ENCODE measurements around the gene COX5A.
"Not testable (repeated sequence)": the region's sequence is repeated elsewhere in the genome, so short reads cannot be mapped to it uniquely, and the experiment has no call there.

COX5A gene

DNA sequence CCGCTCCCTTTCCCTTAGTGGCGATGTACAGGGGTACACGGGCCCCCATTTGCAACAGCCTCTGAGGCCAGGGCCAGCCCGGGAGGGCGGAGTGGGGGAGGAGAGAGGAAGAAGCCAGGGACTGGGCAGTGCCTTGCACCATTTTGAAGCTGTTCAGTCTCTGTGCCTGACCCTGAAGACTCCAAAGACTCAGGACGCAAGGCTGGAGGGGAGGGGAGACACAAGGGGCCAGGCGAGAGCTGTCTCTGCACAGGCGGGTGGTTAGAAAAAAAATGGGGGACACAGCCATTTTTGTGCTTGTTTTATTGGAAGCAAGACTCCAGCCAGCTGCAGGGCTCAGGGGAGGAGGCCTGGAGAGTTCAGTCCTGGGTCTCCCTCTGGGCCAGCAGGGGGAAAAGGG lies 17.1 kb upstream of the COX5A start:
- DNase-seq (ENCODE audit: low read depth) = no peak

GRCh38 chr15:74954515-74954914 lies 16.6 kb upstream of the COX5A start:
- no peak for DNase-seq (ENCODE audit: low read depth)

DNA sequence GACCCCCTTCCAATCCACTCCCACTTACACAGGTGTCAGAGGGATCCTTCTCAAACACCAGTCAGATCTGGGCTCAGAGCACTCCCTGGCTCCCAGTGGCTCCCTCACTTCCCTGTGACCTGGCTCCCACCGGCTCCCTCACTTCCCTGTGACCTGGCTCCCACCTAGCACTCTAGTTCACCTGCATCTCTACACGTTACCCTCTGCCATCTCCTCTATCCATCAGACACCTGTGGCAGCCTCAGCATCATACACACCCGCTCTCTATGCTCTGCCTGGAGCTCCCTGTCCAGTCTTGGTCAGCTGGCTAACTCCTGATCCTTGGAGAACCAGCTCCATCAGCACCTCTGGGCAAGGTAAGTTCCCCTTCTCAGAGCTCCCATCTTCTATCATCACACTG lies 13.1 kb upstream of the COX5A start:
- DNase-seq (ENCODE audit: low read depth) = no peak

GRCh38 chr15:74950078-74950908 lies 12.4 kb upstream of the COX5A start:
- peak; percentile 43 for DNase-seq (ENCODE audit: low read depth)

- DNase-seq (ENCODE audit: low read depth) = no peak
These were observed 642 bp downstream of the COX5A start for GRCh38 chr15:74937272-74937589.

DNA sequence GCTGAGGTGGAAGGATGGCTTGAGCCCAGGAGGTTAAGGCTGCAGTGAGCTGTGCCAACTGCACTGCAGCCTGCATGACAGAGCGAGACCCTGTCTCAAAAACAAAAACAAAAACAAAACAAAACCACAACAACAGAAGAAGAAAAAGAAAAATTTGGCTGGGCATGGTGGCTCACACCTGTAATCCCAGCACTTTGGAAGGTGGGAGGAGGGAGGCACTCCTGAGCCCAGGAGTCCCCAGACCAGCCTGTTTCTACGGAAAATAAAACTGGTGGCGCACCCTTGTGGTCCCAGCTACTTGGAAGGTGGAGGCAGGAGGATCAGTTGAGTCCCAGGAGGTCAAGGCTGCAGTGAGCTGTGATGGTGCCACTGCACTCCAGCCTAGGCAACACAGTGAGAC lies 2.7 kb downstream of the COX5A start:
- not testable (repeated sequence) for DNase-seq (ENCODE audit: low read depth)

GRCh38 chr15:74933573-74933972 lies 4.3 kb downstream of the COX5A start:
- DNase-seq (ENCODE audit: low read depth) = no peak

GRCh38 chr15:74928771-74929198 lies 9.1 kb downstream of the COX5A start:
- DNase-seq (ENCODE audit: low read depth) = no peak

DNA sequence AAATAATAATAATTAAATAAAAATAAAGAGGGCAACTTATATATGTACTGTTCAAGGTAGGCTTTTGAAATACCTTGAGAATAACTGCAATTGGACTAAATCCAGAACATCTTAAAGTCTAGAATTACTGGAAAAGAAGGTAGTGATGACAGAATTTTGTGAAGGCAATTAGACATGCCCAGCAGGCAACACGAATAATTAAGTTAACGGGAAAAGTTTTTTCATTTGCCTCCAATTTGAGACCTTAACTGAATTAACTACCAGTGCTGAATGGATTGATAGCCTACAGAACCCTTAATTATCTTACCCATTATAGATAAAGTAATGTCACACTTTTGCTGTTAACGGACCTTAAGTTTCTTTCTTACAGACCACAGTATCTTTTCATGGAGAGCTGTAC lies 13.3 kb downstream of the COX5A start:
- DNase-seq (ENCODE audit: low read depth) = no peak

GRCh38 chr15:74920456-74920855 lies 17.4 kb downstream of the COX5A start:
- DNase-seq (ENCODE audit: low read depth) = no peak

GRCh38 chr15:74917676-74918075 lies 20.2 kb downstream of the COX5A start:
- DNase-seq (ENCODE audit: low read depth) = no peak

GRCh38 chr15:74913799-74914198 lies 24.1 kb downstream of the COX5A start:
- DNase-seq (ENCODE audit: low read depth) = not testable (repeated sequence)

GRCh38 chr15:74913041-74913440 lies 24.8 kb downstream of the COX5A start:
- DNase-seq (ENCODE audit: low read depth) = no peak

DNA sequence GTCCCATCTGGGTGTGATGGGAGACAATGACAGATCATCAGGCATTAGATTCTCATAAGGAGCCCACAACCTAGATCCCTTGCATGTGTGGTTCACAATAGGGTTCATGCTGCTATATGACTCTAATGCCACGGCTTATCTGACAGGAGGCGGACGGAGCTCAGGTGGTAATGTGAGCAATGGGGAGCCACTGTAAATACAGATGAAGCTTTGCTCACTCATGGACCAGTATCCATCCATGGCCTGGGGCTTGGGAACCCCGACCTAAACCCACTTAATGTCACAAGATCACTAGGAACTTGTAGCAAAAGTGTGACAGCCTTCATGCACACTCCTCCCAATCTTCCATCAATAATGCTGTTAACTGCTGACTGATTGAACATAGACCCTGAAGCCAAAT lies 29.2 kb downstream of the COX5A start:
- DNase-seq (ENCODE audit: low read depth) = no peak

DNA sequence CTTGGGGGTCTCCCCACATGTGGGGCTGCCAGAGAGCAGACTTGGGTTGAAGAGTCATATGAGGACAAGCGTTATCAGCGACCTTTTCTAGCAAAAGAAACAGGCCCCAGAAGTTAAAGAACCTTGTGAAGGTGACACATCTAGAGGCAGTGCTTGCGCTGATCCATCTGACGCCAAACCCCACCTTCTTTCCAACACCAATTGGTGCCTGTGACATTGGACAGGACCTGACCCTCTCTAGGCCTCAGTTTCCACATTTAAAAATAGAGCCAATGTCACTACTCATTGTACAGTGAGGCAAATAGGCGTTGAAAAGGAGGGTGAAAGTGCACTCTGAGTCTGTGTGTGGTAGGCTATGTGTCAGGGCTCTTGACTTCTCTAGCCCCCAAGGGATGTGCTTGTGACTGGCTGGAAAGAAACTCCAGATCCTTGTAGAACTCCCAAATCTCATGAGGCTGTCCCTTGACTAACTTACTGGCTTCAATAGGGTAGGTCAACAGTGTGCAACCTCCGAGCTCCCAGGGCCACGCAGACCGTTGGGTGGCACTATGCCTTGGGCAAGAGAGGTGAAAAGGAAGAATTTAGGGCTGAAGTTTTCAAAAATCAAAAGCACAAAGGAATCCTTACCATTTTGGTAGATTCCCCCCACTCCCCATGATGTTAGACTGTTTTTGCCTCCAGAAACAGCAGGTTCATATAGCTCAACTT lies 30.6 kb downstream of the COX5A start:
- no peak for DNase-seq (ENCODE audit: low read depth)

GRCh38 chr15:74906450-74907162 lies 31.3 kb downstream of the COX5A start, which contains the start of gene FAM219B:
FAM219B (minus strand) TSS chr15:74906851; CDS start chr15:74906800, 51 bp downstream.
- DNase-seq (ENCODE audit: low read depth) = peak; percentile 67

GRCh38 chr15:74906067-74906449 lies 31.8 kb downstream of the COX5A start:
- no peak for DNase-seq (ENCODE audit: low read depth)

DNA sequence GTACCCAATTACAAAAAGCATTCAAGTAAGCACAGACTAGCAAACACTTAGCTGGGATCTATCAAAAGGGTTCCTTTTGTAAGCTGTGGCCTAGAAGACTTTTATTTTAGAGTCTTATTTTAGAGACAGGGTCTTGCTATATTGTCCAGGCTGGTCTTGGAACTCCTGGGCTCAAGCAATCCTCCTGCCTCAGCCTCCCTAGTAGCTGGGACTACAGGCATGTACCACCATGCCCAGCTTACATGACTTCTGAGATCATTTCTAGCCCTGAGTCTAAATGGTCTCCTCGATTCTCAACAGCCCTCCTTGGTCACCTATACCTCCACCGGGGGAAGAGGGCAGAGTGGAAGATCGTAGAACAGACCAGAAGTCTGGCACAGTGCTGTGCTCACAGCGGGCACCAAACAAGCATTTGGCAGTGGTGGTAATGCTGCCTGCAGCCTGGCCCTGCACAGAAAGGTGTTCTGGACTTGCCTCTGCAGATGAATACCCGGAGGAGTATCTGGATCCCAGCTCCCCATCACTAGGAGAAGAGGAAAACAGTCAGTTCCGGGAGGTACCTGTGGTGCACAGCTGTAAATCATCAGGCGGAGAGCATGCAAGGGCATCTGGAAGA lies 33.6 kb downstream of the COX5A start:
- no peak for DNase-seq (ENCODE audit: low read depth)

DNA sequence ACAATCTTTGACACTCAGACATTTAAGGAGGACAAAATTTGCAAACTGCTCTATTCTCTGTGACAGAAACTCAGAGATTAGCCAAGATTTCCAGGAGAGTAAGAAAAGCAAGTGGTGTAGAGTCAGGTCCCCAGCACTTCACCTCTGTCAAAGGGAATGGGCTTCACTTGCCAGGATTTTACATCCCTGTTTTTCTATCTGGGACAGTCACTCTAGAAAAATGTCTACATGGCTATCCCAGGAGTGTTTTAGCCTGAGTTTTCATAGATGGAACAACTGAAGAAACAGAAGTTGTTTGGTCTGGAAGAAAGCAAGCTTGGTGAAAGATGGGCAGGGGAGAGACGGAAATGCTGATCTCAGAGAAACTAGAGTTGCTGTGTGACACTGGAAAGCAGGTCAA lies 34.2 kb downstream of the COX5A start:
- DNase-seq (ENCODE audit: low read depth) = no peak

- DNase-seq (ENCODE audit: low read depth) = no peak
These were observed 35.4 kb downstream of the COX5A start for GRCh38 chr15:74902295-74903075.

DNA sequence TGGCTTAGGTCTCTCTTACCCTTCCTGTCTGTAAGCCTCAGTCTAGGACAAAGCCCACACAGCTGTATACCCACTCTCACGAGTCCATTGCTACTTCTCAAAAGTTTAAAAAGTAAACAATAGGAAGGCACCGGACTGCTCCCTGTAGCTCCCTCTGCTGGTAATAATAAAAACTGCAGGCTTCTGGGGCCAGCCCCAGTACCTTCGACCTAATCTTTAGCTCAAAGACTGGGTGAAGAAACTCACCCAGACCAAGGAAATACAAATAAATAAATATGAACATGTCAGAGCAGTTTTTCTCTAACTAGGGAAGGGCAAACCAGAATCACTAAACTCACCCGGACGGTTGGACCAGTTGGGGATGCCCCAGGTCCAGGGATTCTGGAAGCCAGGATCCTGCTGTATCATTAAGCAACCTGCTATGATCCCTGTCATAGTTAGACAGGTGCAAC lies 36.2 kb downstream of the COX5A start:
- DNase-seq (ENCODE audit: low read depth) = peak; percentile 19

- DNase-seq (ENCODE audit: low read depth) = no peak
These were observed 40.6 kb downstream of the COX5A start for GRCh38 chr15:74897300-74897701.
